Measurements from ENCODE around the gene PRSS23.

PRSS23 gene

GRCh38 chr11:86795511-86795910 is 4.8 kb upstream of the PRSS23 start:
- TF ChIP-seq, protein P1, sequence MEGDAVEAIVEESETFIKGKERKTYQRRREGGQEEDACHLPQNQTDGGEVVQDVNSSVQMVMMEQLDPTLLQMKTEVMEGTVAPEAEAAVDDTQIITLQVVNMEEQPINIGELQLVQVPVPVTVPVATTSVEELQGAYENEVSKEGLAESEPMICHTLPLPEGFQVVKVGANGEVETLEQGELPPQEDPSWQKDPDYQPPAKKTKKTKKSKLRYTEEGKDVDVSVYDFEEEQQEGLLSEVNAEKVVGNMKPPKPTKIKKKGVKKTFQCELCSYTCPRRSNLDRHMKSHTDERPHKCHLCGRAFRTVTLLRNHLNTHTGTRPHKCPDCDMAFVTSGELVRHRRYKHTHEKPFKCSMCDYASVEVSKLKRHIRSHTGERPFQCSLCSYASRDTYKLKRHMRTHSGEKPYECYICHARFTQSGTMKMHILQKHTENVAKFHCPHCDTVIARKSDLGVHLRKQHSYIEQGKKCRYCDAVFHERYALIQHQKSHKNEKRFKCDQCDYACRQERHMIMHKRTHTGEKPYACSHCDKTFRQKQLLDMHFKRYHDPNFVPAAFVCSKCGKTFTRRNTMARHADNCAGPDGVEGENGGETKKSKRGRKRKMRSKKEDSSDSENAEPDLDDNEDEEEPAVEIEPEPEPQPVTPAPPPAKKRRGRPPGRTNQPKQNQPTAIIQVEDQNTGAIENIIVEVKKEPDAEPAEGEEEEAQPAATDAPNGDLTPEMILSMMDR (IDR thresholded peaks at IDR 0.05; ENCODE audit: borderline replicate concordance, control extremely low read depth, extremely low read depth, insufficient read depth, missing control alignments), result no peak
- in situ Hi-C loops (cut with MboI; ENCODE audit: low sequenced_read_pairs, unreplicated experiment), result no loop called here
- no peak for DNase-seq (ENCODE audit: low spot score)

DNA sequence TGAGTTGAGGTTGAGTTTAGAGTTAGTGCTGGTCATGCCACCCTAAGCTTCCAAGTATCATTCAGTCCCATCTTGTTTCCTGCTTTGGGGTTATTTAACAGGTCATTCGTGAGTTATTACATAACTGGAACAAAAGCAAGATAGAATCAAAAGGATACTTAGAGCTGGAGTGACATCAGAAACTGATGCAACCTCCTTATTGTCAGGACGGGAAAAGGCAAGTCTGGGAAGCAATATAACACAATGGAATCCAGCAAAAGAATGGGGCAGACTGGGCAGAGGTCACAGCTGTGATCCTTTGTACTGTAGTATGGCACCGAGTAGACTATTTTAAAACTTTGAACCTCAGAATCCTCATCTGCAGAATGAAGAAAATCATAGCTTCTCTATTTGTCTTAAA is 4.4 kb upstream of the PRSS23 start:
- no peak for DNase-seq (ENCODE audit: low spot score)
- TF ChIP-seq, protein P1 (IDR thresholded peaks at IDR 0.05; ENCODE audit: borderline replicate concordance, control extremely low read depth, extremely low read depth, insufficient read depth, missing control alignments), result no peak
- in situ Hi-C loops (cut with MboI; ENCODE audit: low sequenced_read_pairs, unreplicated experiment), result no loop called here

DNA sequence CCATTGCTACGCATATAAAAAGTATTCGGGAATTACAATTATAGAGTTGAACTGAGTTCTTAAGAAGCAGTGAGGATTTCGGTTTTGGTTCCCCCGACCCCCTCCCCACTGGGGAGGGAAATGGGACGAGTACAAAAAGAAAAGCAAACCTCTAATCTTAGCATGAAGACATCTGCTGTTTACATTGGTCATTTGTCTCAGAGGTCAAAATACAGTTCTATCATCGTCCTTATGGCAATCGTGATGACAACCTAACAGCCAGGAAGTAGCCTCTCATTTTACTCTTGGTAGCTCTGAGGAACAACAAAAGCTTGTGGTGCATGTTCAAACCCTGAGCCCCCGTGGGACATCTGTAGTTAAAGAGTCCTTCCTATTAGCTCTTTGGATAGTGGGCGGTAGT is 3.2 kb upstream of the PRSS23 start:
- DNase-seq (ENCODE audit: low spot score), result no peak
- in situ Hi-C loops (cut with MboI; ENCODE audit: low sequenced_read_pairs, unreplicated experiment), result no loop called here

DNA sequence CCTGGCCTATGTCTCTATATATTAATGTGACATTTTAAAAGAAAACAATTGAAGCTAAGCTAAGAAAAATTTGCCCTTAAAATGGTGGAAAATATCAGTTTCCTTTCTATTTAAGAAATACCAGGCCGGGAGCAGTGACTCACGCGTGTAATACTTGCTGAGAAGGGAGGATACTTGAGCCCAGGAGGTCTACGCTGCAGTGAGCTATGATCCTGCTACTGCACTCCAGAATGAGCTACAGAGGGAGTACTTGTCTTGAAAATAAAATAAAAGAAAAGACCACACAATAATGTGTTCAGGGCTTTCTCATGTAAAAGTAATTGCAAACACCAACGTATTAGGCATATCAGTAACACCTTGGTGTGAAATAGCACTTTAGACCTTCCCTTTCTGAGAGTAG is 1.4 kb upstream of the PRSS23 start:
- TF ChIP-seq, protein P1 (IDR thresholded peaks at IDR 0.05; ENCODE audit: borderline replicate concordance, control extremely low read depth, extremely low read depth, insufficient read depth, missing control alignments), result no peak
- DNase-seq (ENCODE audit: low spot score), result no peak
- in situ Hi-C loops (cut with MboI; ENCODE audit: low sequenced_read_pairs, unreplicated experiment), result no loop called here

More for the DNA sequence above, 3.2 kb upstream of the PRSS23 start:
- TF ChIP-seq, protein P1 (IDR thresholded peaks at IDR 0.05; ENCODE audit: borderline replicate concordance, control extremely low read depth, extremely low read depth, insufficient read depth, missing control alignments), result no peak

DNA sequence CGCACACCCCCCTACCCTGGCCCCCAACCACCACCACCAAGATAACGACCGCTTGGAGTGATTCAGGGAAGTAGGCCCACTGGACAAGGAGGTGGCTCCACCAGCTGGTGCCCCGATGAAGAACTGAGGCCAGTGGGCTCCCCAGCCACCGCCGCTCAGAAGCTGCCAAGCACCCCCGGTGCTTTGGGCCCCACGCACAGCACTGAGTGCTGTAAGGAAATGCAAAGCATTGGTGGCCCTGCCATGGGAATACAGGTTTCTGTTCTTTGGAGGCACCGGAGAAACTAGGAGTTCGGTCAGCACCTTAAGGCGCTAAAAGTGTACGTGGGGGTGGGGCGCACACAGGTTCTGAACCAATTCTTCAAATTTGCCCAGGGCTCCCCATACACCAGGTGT is 664 bp upstream of the PRSS23 start:
- in situ Hi-C loops (cut with MboI; ENCODE audit: low sequenced_read_pairs, unreplicated experiment), result loop anchor here (25.0 kb wide), 2 partner anchors 187 to 937 kb away; partner anchors contain the start of gene CCDC83
- TF ChIP-seq, protein P1 (IDR thresholded peaks at IDR 0.05; ENCODE audit: borderline replicate concordance, control extremely low read depth, extremely low read depth, insufficient read depth, missing control alignments), result no peak
- no peak for DNase-seq (ENCODE audit: low spot score)

GRCh38 chr11:86800960-86801272 is 574 bp downstream of the PRSS23 start:
- in situ Hi-C loops (cut with MboI; ENCODE audit: low sequenced_read_pairs, unreplicated experiment), result loop anchor here (25.0 kb wide), 2 partner anchors 189 to 939 kb away; partner anchors contain the start of gene CCDC83
- no peak for DNase-seq (ENCODE audit: low spot score)

More at GRCh38 chr11:86800960-86801272, 574 bp downstream of the PRSS23 start:
- TF ChIP-seq, protein P1 (IDR thresholded peaks at IDR 0.05; ENCODE audit: borderline replicate concordance, control extremely low read depth, extremely low read depth, insufficient read depth, missing control alignments), result no peak

Data from GM13976 (cell line).